ENCODE results near the gene SIGLEC12. TPM values are rescaled to one million over a fixed set of nuclear protein-coding genes. Genes with fewer than 3 reads are reported as not detected.

Gene SIGLEC12
- total and polyA plus RNA-seq, 9 of the 15 experiments (the other 6 are each of a cell fraction or from before 2014, with no cell fraction given): 0.08 to 1.3 (median 0.54) TPM

DNA sequence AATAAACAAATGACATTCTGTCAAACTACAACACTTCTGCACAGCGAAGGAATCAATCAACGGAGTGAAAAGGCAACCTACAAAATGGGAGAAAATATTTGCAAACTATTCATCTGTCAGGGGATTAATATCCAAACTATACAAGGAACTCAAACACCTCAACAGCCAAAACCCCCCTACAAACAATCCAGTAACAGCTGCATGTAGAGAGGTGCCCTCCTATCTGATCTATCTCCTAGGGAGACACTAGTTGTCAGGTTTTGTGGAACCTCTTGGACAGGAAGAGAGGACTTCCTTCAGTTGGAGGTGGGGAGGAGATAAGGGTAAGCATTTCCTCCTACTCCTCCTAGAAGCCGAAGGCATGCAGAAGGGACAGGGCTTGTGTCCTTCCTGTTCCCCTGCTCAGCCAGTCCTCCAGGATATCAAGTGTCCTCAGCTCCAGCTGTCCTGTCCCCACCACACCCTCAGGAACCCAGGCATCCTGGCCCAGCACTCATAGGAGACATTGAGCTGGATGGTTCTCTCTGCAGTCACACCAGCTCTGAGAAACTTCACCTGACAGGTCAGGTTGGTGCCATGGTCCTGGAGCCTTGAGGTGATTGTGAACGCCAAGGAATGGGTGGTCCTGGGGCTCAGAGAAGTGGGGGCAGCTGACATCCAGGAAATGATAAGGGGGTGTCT lies 33.6 kb downstream of the SIGLEC12 start (continued):
- TF ChIP-seq PURB (CRISPR knock-in tag; IDR thresholded peaks at IDR 0.05; ENCODE audit: low read depth): no peak
- TF ChIP-seq RAD21 (CRISPR knock-in tag; conservative IDR thresholded peaks at IDR 0.05 in 1 of 2, IDR thresholded peaks at IDR 0.05 in 1 of 2): no peak
- no peak for TF ChIP-seq RAD51 (IDR thresholded peaks at IDR 0.05; ENCODE audit: borderline replicate concordance, low read depth)
- TF ChIP-seq TAF1 (IDR thresholded peaks at IDR 0.05; ENCODE audit: control insufficient read depth, extremely low read depth, insufficient read depth, low read length, severe bottlenecking): peak; percentile 90
- TF ChIP-seq ZNF586 (CRISPR knock-in tag; conservative IDR thresholded peaks at IDR 0.05): no peak
- no peak for TF ChIP-seq MEF2A (IDR thresholded peaks at IDR 0.05; ENCODE audit: control insufficient read depth, low read depth, low read length)
- no peak for TF ChIP-seq SETDB1 (IDR thresholded peaks at IDR 0.05; ENCODE audit: low read length)
- no peak for TF ChIP-seq JUNB (CRISPR knock-in tag; conservative IDR thresholded peaks at IDR 0.05)
- peak; percentile 81 for TF ChIP-seq MEIS2 (IDR thresholded peaks at IDR 0.05; ENCODE audit: partially characterized antibody)
- TF ChIP-seq SUPT5H (IDR thresholded peaks at IDR 0.05): peak; percentile 94
- TF ChIP-seq BDP1 (IDR thresholded peaks at IDR 0.05; ENCODE audit: insufficient read depth, insufficient read length): no peak
- no peak for TF ChIP-seq ZNF134 (CRISPR knock-in tag; conservative IDR thresholded peaks at IDR 0.05)
- no peak for TF ChIP-seq PHF20 (IDR thresholded peaks at IDR 0.05; ENCODE audit: partially characterized antibody)
- TF ChIP-seq ZNF121 (CRISPR knock-in tag; conservative IDR thresholded peaks at IDR 0.05): no peak
- TF ChIP-seq TEAD1 (CRISPR knock-in tag; IDR thresholded peaks at IDR 0.05): peak in 1 of 2 experiments; percentile 72; a peak in 2 of 4 replicates
- no peak for TF ChIP-seq ZC3H4 (CRISPR knock-in tag; IDR thresholded peaks at IDR 0.05; ENCODE audit: borderline replicate concordance)
- TF ChIP-seq, protein P1, sequence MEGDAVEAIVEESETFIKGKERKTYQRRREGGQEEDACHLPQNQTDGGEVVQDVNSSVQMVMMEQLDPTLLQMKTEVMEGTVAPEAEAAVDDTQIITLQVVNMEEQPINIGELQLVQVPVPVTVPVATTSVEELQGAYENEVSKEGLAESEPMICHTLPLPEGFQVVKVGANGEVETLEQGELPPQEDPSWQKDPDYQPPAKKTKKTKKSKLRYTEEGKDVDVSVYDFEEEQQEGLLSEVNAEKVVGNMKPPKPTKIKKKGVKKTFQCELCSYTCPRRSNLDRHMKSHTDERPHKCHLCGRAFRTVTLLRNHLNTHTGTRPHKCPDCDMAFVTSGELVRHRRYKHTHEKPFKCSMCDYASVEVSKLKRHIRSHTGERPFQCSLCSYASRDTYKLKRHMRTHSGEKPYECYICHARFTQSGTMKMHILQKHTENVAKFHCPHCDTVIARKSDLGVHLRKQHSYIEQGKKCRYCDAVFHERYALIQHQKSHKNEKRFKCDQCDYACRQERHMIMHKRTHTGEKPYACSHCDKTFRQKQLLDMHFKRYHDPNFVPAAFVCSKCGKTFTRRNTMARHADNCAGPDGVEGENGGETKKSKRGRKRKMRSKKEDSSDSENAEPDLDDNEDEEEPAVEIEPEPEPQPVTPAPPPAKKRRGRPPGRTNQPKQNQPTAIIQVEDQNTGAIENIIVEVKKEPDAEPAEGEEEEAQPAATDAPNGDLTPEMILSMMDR (IDR thresholded peaks at IDR 0.05 in 2 of 3, conservative IDR thresholded peaks at IDR 0.05 in 1 of 3; ENCODE audit: insufficient read depth in 2 of 3, low read depth in 1 of 3, low read length in 3 of 3): no peak
- TF ChIP-seq ZNF282 (CRISPR knock-in tag; IDR thresholded peaks at IDR 0.05): no peak
- TF ChIP-seq ZNF699 (CRISPR knock-in tag; IDR thresholded peaks at IDR 0.05; ENCODE audit: insufficient replicate concordance): no peak
- TF ChIP-seq ZNF143 (CRISPR knock-in tag; IDR thresholded peaks at IDR 0.05): no peak
- TF ChIP-seq ZNF311 (CRISPR knock-in tag; IDR thresholded peaks at IDR 0.05): no peak
- TF ChIP-seq SIX5 (IDR thresholded peaks at IDR 0.05; ENCODE audit: borderline replicate concordance in 1 of 2, insufficient read depth in 1 of 2, low read depth in 1 of 2, low read length in 2 of 2): no peak
- no peak for TF ChIP-seq ZNF274 (IDR thresholded peaks at IDR 0.05; ENCODE audit: borderline replicate concordance, low read depth, low read length)
- TF ChIP-seq LARP7 (IDR thresholded peaks at IDR 0.05): 0 out of 2 replicates have a peak, but pooled peaks have one; percentile 23
- no peak for TF ChIP-seq ZNF644 (tag; IDR thresholded peaks at IDR 0.05; ENCODE audit: low read depth)
- no peak for TF ChIP-seq ZNF57 (CRISPR knock-in tag; IDR thresholded peaks at IDR 0.05)
- TF ChIP-seq THRAP3 (IDR thresholded peaks at IDR 0.05; ENCODE audit: borderline replicate concordance): 0 out of 2 replicates have a peak, but pooled peaks have one; percentile 80
- TF ChIP-seq ZNF316 (IDR thresholded peaks at IDR 0.05): no peak
- peak; percentile 83 for TF ChIP-seq ELF1 (tag; IDR thresholded peaks at IDR 0.05)
- no peak for TF ChIP-seq ZNF140 (CRISPR knock-in tag; IDR thresholded peaks at IDR 0.05)
- no peak for TF ChIP-seq ZNF583 (CRISPR knock-in tag; IDR thresholded peaks at IDR 0.05)

Data from K562 (cell line).